Fibroblast of the aortic adventitia (primary cell): ENCODE data around the gene ALDH1A3. TPM values are rescaled to one million over a fixed set of nuclear protein-coding genes. Genes with fewer than 3 reads are reported as not detected.

Experiments used
- DNase-seq: peaks from one replicate; pipeline ENCODE4 v3.0.0-alpha.2; 2010; ENCODE audit warnings: low read depth
- H3K4me3 ChIP-seq: 2 replicates; pipeline ENCODE4 v1.5.1; 2011; ENCODE audit warnings: low read depth, mild to moderate bottlenecking, control low read depth, low read length, moderate library complexity
- total RNA-seq: library from RNA; depleted of rRNA; stranded (reverse); fragments of >200 nt; gene quantifications from 2 replicates; pipeline ENCODE4 v1.2.3, GENCODE V29; 2012; ENCODE audit warnings: low replicate concordance
- TF ChIP-seq, protein P1 (sequence below): IDR thresholded peaks from 2 replicates; pipeline ENCODE4 v1.5.1; 2011; ENCODE audit warnings: mild to moderate bottlenecking, low read length, control low read depth, inconsistent platforms; ENCODE audit not compliant: insufficient read depth

Gene ALDH1A3
- total RNA-seq, 1 donor, result 189 TPM

DNA sequence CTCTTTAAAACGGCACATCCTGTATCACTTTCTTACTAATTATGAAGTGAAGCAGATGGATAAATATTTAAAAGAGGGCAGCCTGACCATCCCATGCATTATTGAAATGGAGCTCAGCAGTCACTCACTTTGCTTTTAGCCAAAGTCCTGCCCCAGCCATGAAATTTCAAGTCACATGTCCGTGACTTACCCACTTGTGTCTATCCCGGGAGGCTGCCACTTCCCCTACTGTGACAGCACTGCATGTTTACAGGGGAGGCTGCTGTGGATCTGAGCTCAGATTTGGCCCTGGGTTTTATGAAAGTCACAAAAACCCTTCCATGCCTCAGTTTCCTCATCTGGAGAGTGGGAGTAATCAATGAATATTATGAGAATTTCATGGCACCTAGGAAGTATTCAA, 21.7 kb downstream of the ALDH1A3 start:
- H3K4me3 ChIP-seq, result no peak overlapping the region
- DNase-seq, result no peak
- TF ChIP-seq, protein P1, sequence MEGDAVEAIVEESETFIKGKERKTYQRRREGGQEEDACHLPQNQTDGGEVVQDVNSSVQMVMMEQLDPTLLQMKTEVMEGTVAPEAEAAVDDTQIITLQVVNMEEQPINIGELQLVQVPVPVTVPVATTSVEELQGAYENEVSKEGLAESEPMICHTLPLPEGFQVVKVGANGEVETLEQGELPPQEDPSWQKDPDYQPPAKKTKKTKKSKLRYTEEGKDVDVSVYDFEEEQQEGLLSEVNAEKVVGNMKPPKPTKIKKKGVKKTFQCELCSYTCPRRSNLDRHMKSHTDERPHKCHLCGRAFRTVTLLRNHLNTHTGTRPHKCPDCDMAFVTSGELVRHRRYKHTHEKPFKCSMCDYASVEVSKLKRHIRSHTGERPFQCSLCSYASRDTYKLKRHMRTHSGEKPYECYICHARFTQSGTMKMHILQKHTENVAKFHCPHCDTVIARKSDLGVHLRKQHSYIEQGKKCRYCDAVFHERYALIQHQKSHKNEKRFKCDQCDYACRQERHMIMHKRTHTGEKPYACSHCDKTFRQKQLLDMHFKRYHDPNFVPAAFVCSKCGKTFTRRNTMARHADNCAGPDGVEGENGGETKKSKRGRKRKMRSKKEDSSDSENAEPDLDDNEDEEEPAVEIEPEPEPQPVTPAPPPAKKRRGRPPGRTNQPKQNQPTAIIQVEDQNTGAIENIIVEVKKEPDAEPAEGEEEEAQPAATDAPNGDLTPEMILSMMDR, result no peak

DNA sequence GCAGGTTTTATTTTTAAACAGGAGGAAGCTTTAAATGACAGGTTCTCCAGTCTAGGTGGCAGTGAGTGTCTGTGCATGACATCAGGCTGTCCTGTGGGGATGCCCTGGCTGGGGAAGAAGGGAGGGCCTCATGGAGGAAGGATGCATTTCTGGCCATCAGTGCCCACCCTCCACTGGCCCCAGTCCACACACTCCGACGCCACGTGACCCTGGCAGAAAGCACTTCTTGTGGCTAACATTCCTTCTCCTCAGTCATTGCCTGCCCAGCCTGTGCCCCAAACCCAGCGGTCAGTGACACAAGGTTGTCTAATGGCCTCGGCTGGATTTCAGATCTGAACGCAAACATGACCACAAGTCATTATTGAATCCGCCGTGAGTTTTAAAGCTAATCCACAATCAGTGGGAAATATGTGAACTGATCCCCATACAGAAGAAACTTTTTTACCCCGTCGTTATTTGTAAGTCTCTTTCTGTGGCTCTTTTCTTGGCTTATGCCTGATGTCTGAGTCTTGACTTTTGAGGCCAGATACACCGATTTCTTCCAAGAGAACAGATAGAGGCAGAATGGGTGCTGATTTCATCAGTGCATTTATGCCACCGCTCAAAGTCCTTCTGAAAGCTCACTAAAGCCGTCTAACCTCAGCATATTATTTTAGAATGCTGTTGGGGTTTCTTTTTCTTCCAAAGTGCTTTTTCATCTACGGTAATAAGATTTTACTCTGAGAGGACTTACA, 22.2 kb downstream of the ALDH1A3 start:
- DNase-seq, result peak; percentile 32
- peak overlapping the region; percentile 48 for H3K4me3 ChIP-seq

DNA sequence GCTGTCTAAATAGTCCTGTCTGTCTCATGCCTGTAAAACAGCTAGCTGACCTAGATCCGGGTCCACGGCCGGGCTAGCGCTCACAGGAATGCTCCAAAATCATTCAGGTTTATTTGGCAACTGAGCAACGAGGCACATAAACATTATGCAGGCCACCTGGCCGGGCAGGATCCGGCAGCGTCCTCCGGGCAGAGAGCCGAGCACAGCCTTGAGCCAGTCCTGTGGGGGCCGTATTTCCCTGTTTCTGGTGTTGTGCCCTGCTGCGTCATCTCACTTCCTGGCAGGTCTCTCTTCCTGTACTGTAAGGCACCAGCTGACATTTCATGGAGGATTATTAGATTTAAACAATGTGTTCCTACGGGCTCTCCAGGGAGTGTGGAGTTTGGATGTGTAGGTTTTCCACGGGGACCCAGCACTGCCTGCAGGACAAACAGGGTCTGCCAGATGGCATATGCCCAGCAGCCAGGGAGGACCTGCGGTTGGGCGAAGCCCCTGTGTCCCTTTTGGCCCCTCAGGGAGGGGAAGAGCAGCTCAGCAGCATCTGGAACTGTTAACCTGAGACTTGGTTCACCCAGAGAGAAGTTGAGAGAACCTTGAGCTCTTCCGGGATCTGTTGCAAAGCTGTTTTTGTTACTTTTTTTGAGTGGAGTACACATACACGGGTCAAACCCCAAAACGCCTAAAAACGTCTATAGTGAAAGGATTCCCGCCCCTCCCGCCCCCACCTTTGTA, 23.0 kb downstream of the ALDH1A3 start:
- peak overlapping the region; percentile 48 for H3K4me3 ChIP-seq
- TF ChIP-seq, protein P1, result no peak
- DNase-seq, result peak; percentile 93

More for the DNA sequence above, 22.2 kb downstream of the ALDH1A3 start:
- TF ChIP-seq, protein P1, result no peak

DNA sequence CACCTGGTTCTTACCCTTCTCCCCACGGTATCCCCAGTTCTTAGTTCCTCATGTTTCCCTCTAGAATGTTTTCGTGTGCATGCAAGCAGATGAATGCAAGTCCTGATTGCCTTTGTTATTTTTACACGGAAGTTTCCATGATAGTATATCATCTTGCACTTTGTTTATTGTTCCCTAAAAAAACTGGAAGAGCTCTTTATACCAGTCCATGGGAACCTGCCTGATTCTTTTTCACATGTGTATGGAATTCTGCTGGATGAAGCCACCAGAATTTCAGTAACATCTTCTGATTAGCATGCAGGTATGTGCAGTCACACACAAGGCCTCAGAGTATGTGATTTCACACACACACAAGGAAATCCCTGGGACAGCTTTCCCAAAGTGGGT, 23.5 kb downstream of the ALDH1A3 start:
- no peak for DNase-seq
- H3K4me3 ChIP-seq, result no peak overlapping the region
- TF ChIP-seq, protein P1, result no peak

DNA sequence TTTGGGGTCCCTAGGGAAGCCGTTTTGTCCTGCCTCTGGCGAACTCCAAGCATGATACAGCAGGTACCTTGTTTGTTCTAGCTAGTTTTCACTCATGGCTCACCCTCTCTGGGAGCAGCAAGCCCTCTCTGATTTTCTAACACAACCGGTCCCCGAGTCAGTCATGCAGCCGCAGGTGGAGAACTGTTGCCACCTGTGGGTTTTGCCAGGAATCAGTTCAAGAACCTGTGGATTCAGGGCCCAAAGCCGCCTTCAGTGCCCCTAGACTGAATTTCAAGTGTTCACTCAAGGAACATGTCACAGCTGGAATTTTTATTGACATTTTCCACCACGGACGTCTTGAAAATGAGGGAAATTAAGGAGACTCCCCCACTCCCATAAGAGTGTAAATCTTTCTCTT, 26.2 kb downstream of the ALDH1A3 start:
- no peak for DNase-seq

DNA sequence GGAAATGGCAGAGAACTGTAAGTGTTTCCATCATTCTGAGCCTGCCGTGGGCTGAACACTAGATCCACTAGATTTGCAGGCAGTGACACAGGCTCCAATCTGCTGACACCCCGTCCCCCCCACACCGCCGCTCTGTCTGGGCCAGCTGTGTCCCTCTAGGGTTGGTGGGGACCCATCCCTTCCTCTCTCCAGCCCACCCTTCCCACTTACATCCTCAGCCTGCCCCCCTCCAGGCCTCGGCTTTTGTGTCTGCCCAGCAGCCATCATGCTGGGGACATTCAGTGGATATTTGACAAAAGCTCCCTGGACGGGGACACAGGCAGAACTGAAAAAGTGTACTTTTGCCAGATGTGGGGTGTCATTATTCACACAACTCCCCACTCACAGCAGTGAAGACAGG, 28.8 kb downstream of the ALDH1A3 start:
- no peak overlapping the region for H3K4me3 ChIP-seq
- TF ChIP-seq, protein P1, result no peak
- no peak for DNase-seq

More for the DNA sequence above, 26.2 kb downstream of the ALDH1A3 start:
- TF ChIP-seq, protein P1, result no peak
- H3K4me3 ChIP-seq, result no peak overlapping the region
